GM20000 (cell line): ENCODE data around the gene BLTP2.

Experiments used
- DNase-seq: peaks from one replicate; pipeline ENCODE4 v3.0.0; 2012; ENCODE audit warnings: low spot score
- CTCF ChIP-seq: IDR thresholded peaks from 2 replicates; pipeline ENCODE4 v1.5.1; 2012; ENCODE audit warnings: mild to moderate bottlenecking, control low read depth; ENCODE audit errors: extremely low read depth, missing control alignments

BLTP2 gene

DNA sequence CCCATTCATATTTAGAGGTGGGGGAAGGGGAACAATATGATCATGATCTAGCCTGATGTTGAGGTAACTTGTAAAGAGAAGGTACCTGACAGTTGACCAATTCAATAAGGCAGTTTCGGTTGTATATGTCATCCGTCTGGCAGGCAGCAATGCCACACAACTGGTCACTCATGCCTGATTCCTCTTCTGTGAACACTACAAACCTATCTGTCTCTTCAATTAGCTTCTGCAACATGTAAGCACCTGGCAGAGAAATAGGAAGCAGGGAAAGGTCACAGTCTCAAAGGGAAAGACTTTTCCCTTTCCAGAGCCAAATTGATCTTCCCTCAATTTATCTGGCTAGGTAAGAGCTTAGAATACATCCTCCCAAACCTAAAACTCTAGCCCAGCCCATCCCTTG, 20.8 kb downstream of the BLTP2 start:
- TF ChIP-seq CTCF = no peak
- no peak for DNase-seq

DNA sequence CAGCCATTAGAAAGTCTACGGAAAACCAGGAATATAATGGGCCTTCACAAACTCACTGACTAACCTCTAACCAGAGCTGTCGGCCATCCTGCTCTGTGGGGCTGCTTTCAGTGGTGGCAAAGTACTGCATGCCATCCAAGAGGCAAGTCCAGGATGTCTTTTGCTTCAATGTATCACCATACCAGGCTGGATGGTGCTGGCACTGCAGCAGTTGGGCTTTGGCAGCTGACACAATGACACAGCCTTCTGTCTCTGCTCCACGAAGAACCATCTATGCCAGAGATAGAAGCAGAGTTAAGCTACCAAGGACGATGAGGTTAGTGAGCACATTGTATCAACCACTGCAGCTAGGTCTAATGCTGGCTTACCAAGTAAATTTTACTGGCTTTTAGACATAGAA, 21.3 kb downstream of the BLTP2 start:
- no peak for DNase-seq
- no peak for TF ChIP-seq CTCF

DNA sequence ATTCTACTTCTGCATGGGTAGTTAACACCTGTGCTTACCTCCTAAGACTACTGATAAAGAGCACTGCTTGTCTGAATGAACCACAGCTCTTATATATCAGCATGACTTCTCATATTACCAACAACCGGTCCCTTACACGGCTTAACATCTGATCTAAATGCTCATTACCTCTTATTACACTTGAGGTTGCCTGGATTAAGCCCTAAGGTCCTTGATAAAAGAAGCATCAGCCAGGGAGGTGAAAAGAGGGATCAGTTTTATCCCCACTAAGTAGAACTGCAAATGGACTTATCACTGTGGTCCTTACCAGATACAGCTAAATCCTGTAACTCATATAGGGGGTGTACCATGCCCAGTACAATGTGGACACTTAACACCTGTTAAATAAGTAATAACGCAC, 22.8 kb downstream of the BLTP2 start:
- no peak for TF ChIP-seq CTCF
- DNase-seq = no peak

GRCh38 chr17:28620010-28620409, 24.9 kb downstream of the BLTP2 start:
- no peak for DNase-seq
- no peak for TF ChIP-seq CTCF

DNA sequence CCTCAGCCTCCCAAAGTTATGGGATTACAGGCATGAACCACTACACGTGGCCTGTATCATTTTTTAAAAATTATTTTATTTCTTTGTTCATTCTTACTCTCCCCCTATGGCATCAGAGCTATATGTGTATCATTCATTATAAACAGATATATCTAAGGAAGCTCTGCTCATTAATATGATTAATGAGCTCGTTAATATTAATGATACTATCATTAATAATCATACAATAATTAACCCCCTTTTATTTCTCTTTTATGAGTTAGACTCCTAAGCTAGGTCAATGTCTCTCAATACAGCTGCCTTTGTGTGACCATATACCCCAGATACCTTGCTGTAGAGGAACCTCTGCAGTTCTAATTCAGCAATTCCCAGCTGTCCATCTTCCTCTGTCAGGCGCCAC, 26.5 kb downstream of the BLTP2 start:
- DNase-seq = no peak
- no peak for TF ChIP-seq CTCF

GRCh38 chr17:28616281-28616680, 28.7 kb downstream of the BLTP2 start:
- TF ChIP-seq CTCF = no peak
- DNase-seq = no peak

DNA sequence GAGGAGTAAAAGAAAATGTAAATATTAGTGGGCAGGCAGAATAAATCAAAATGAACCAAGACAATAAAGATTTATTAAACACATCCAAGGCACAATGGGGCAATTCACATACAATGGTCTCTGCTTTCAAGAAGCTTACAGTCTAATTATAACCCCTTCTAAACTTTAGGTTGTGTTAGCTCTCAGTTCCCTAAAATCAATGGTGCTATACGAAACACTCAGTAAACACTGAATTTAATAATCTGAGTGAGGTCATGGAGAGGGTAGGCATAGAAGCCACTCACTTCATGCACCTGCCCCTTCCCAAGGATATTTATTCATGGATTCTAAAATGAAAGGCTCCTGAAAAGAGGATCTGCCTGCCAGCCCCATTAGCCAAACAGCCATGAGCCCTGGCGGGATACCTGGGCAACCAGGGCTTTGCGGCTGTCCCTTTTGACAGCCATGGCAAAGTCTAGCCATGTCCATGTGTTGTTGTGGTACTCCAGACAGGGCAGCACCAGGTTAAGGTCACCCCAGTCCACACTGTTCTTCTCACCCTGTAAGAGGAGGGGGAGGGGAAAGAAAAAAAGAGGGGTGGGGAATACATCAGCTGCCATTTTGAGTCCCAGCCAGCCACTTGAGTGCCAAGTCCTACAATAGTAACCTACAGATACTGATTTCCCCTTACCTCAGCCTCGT, 29.6 kb downstream of the BLTP2 start:
- TF ChIP-seq CTCF = no peak
- no peak for DNase-seq
